Placental pericyte (primary cell): ENCODE measurements around the gene BRI3. TPM values are rescaled to one million over a fixed set of nuclear protein-coding genes. Genes with fewer than 3 reads are reported as not detected.

ENCODE experiments used
- total RNA-seq: library from RNA; depleted of rRNA; stranded (reverse); fragments of >200 nt; gene quantifications from 2 replicates; pipeline ENCODE4 v1.2.3, GENCODE V29; 2012

BRI3 gene, protein sequence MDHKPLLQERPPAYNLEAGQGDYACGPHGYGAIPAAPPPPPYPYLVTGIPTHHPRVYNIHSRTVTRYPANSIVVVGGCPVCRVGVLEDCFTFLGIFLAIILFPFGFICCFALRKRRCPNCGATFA
- total RNA-seq: 60.6 and 76.6 TPM in 2 replicates

DNA sequence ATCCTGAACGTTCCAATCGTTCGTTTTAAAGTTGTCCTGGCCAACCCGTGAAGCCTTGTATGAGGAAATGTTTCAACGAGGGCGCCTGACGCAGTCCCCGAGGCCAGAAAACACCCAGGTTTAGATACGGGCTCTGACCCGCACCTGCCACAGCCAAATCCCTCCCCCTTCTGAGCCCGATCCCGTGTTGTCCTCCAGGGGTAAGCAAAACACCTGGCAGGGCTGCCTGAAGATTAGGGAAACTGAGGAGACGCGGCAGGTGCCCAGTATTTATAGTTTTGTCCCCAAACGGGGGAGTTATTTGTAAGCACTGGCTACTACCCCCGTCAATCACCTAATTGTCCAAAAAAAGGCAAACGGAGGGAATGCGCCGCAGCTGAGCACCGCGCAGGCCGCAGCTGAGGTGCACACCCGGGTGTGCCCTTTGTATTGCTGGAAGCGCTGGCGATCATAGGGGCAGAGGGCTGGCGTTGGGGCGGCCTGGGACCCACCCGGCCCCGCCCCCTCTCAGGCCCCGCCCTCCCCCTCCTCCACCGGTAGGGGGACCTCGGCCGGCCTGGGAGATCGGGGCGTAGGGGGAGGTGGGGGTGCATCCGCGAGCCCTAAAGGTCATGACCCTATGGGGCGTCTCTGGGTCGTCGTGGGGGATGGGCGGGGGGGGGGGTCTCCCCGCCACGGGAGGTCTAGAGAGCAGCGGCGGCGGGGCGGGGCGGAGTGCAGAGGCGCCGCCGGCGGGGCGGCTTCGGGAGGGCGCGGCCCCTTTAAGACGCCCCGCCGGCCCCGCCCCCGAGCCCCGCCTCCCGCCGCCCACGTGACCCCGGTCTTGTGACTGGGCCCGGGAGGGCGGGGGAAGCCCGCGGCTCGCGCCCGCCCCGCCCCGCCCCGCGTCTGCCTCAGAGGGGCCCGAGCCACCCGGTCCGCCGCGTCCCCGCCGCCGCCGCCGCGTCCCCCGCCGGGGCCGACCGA lies at the start of gene BRI3:
BRI3 (plus strand) TSS at position 896 of the 966 bp plus-strand sequence. CDS start 110 bp downstream, outside the sequence.

DNA sequence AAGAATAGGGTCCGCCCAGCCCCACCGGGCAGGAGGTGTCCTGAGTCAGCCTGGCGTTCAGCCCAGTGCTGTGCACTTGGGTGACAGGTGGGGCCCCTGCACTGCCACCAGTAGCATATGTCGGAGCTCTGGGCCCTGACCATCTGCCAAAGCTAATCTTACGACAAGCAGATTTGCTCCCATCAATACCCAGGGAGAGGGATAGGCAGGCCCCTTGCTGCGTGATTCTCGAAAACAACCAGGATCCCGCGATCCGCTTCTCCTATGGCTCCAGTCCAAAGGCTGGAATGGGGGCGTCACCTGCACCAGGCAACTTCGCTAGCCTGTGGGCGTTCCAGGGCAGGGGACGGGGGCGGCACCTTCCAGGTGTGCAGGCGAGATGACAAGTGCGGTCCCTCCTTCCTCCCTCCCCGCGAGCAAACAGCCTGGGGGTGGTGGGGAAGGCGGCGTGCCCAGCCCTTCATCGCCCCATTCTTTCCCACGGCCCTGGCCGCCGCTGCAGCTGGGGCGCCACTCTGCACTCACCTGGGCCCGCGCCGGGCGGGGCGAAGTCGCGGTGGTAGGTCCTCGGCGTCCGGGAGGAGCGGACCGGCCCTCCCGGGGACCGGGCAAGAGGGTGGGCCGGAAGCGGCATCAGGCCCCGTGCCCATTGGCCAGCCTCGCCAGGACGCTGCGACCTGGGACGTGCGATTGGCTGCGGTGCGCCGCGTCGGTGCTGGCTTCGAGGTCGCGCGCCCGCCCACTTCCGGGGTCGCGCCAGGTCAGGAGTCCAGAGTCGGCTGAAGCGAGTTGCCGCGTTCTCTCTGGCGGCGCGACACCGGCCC lies 29.7 kb upstream of the BRI3 start, which contains the start of gene TECPR1:
TECPR1 (minus strand) TSS at position 632 of the 824 bp plus-strand sequence. CDS start 6,086 bp downstream, outside the sequence.

Other genes with a start within 250 kb of the BRI3 start
- gene LMTK2, start 174.8 kb upstream of the BRI3 start, total RNA-seq: 14.3 and 16.0 TPM in 2 replicates
- 1.7 and 16.2 TPM in 2 replicates for gene BHLHA15, start 70.2 kb upstream of the BRI3 start, total RNA-seq
- gene TECPR1, start 29.5 kb upstream of the BRI3 start, total RNA-seq: 18.4 and 24.9 TPM in 2 replicates
- 9.0 and 10.2 TPM in 2 replicates for gene BAIAP2L1, start 119.4 kb downstream of the BRI3 start, total RNA-seq